Gastrocnemius medialis (tissue), 4 donors: ENCODE results near the gene CPLX3. TPM values are rescaled to one million over a fixed set of nuclear protein-coding genes. Genes with fewer than 3 reads are reported as not detected.
A peak's percentile ranks its signal among the peaks of the same experiment; 100 is the strongest.

Source experiments
- ATAC-seq, 2 donors: fragments of 150-250 bp; one replicate each; pipeline ENCODE4 v1.9.1; 2016
- DNase-seq, 2 donors: peaks; one replicate each; pipeline ENCODE4 v3.0.0-alpha.2; 2019
- H3K27ac ChIP-seq, 4 donors: fragments of 200-600 bp; sonication (generic); 1 replicate in 1 of 4; 2 replicates in 3 of 4; pipeline ENCODE4 v1.5.1; 2016 to 2018; ENCODE audit warnings: mild to moderate bottlenecking in 2 of 4, moderate library complexity in 1 of 4
- H3K27me3 ChIP-seq, 3 donors: fragments of 200-600 bp; sonication (generic) in 2 of 3; 1 replicate in 1 of 3; 2 replicates in 2 of 3; pipeline versions ENCODE4 v1.5.1 to v1.6.0; 2016 to 2019; ENCODE audit warnings: mild to moderate bottlenecking in 1 of 3, moderate library complexity in 1 of 3
- H3K36me3 ChIP-seq, 2 donors: fragments of 200-600 bp; sonication (generic) in 1 of 2; one replicate each; pipeline ENCODE4 v1.5.1; 2017 to 2018
- H3K4me1 ChIP-seq, 2 donors: fragments of 200-600 bp; sonication (generic) in 1 of 2; one replicate each; pipeline ENCODE4 v1.5.1; 2016 to 2017; ENCODE audit warnings: mild to moderate bottlenecking in 2 of 2
- H3K4me3 ChIP-seq, 4 donors: fragments of 200-600 bp; sonication (generic) in 3 of 4; 1 replicate in 1 of 4; 2 replicates in 3 of 4; pipeline ENCODE4 v1.5.1; 2016 to 2019; ENCODE audit warnings: mild to moderate bottlenecking in 2 of 4
- H3K9me3 ChIP-seq, 3 donors: fragments of 200-600 bp; sonication (generic) in 2 of 3; 1 replicate in 1 of 3; 2 replicates in 2 of 3; pipeline ENCODE4 v1.5.1; 2016 to 2019
- CTCF ChIP-seq, 5 experiments: fragments of 450-650 bp in 3 of 5; fragments of 200-600 bp in 2 of 5; sonication (generic) in 2 of 5; IDR thresholded peaks in 4 of 5; conservative IDR thresholded peaks in 1 of 5; 1 replicate in 4 of 5; 2 replicates in 1 of 5; pipeline ENCODE4 v1.5.1; 2016 to 2019; ENCODE audit warnings: antibody characterized with exemption in 5 of 5, mild to moderate bottlenecking in 3 of 5, moderate library complexity in 3 of 5
- POLR2A ChIP-seq, 2 donors: fragments of 450-650 bp; IDR thresholded peaks; one replicate each; pipeline ENCODE4 v1.6.1; 2017; ENCODE audit warnings: antibody characterized with exemption in 2 of 2, mild to moderate bottlenecking in 2 of 2, moderate library complexity in 2 of 2
- in situ Hi-C, 4 donors: fragments of 200-750 bp; cut with MboI; loops; one replicate each; pipeline versions ENCODE4 v1.15.0 to v1.8.0; 2017; ENCODE audit warnings: low sequenced_read_pairs in 4 of 4
- intact Hi-C: fragments of 100-400 bp; cut with DNase I; formaldehyde crosslinking; loops from one replicate; pipeline ENCODE4 v1.15.1; 2023; ENCODE audit warnings: low total_unique reads
- total RNA-seq, 4 donors: library from RNA; depleted of rRNA; stranded (reverse); fragments of >200 nt; gene quantifications; one replicate each; pipeline versions ENCODE4 v1.1.0 to v1.2.3, GENCODE V29; 2016

The CPLX3 gene
- total RNA-seq, 4 donors from 2014 or later: not detected

GRCh38 chr15:74863239-74864056, 37.0 kb downstream of the CPLX3 start:
- no peak for TF ChIP-seq CTCF (IDR thresholded peaks at IDR 0.05 in 4 of 5, conservative IDR thresholded peaks at IDR 0.05 in 1 of 5)
- TF ChIP-seq POLR2A (IDR thresholded peaks at IDR 0.05): no peak
- DNase-seq (no peak), ATAC-seq (peak; percentile 25 to 59)
- Histone ChIP-seq H3K27me3 (no peaks in the 10 kb centered on the region), H3K4me1 (peaks cover 49 to 62% of the 10 kb centered on the region in 2 donors), H3K4me3 (no peak overlapping the region), H3K36me3 (no peaks in the 10 kb centered on the region), H3K27ac (peak overlapping the region; percentile 47 to 77 (median 60)), H3K9me3 (no peaks in the 10 kb centered on the region)
- intact Hi-C loops (no loop called here), in situ Hi-C loops (no loop called here)

GRCh38 chr15:74864296-74864695, 37.9 kb downstream of the CPLX3 start:
- H3K4me1 ChIP-seq: peaks cover 53 to 65% of the 10 kb centered on the region in 2 donors
- H3K9me3 ChIP-seq: no peaks in the 10 kb centered on the region
- in situ Hi-C loops (no loop called here), intact Hi-C loops (no loop called here)
- ATAC-seq (no peak), DNase-seq (no peak)
- TF ChIP-seq POLR2A (IDR thresholded peaks at IDR 0.05): no peak
- no peak for TF ChIP-seq CTCF (IDR thresholded peaks at IDR 0.05 in 4 of 5, conservative IDR thresholded peaks at IDR 0.05 in 1 of 5)
- H3K36me3 ChIP-seq: no peaks in the 10 kb centered on the region
- peak overlapping the region in 3 of 4 donors; percentile 47 to 77 (median 73) for H3K27ac ChIP-seq
- no peaks in the 10 kb centered on the region for H3K27me3 ChIP-seq
- H3K4me3 ChIP-seq: no peak overlapping the region

- Histone ChIP-seq H3K27ac (peak overlapping the region in 2 of 4 donors; percentile 7 to 26), H3K9me3 (no peaks in the 10 kb centered on the region), H3K4me1 (peaks cover 56 to 66% of the 10 kb centered on the region in 2 donors), H3K4me3 (no peak overlapping the region), H3K36me3 (no peaks in the 10 kb centered on the region), H3K27me3 (no peaks in the 10 kb centered on the region)
- intact Hi-C loops: no loop called here
- TF ChIP-seq POLR2A (IDR thresholded peaks at IDR 0.05) (no peak), CTCF (IDR thresholded peaks at IDR 0.05 in 4 of 5, conservative IDR thresholded peaks at IDR 0.05 in 1 of 5) (no peak)
- DNase-seq (no peak), ATAC-seq (no peak)
- in situ Hi-C loops: no loop called here
Observed at GRCh38 chr15:74865316-74865715, 38.9 kb downstream of the CPLX3 start.

GRCh38 chr15:74866090-74866489, 39.7 kb downstream of the CPLX3 start:
- Histone ChIP-seq H3K4me1 (peaks cover 63 to 72% of the 10 kb centered on the region in 2 donors), H3K27ac (peak overlapping the region; percentile 4 to 96 (median 70)), H3K4me3 (no peak overlapping the region), H3K36me3 (no peaks in the 10 kb centered on the region), H3K9me3 (no peaks in the 10 kb centered on the region), H3K27me3 (no peaks in the 10 kb centered on the region)
- DNase-seq (no peak), ATAC-seq (peak in 1 of 2 donors; percentile 24)
- TF ChIP-seq CTCF (IDR thresholded peaks at IDR 0.05 in 4 of 5, conservative IDR thresholded peaks at IDR 0.05 in 1 of 5) (no peak), POLR2A (IDR thresholded peaks at IDR 0.05) (no peak)
- in situ Hi-C loops (no loop called here), intact Hi-C loops (no loop called here)
